Measurements from ENCODE around the gene PRLR. TPM values are rescaled to one million over a fixed set of nuclear protein-coding genes. Genes with fewer than 3 reads are reported as not detected.

Gene PRLR
- total RNA-seq, 1 experiment from 2014 or later, result 2.5 TPM

GRCh38 chr5:35091704-35092103 is 138.6 kb downstream of the PRLR start:
- Histone ChIP-seq H3K79me1 (ENCODE audit: insufficient read depth, low read depth, low read length, poor library complexity, severe bottlenecking) (no peaks in the 10 kb centered on the region), H3K27me3 (ENCODE audit: insufficient read depth, low read length) (no peaks in the 10 kb centered on the region), H3K23ac (ENCODE audit: insufficient read length, low read depth, low read length) (no peak overlapping the region), H2BK12ac (ENCODE audit: insufficient read length, low read depth, low read length) (no peak overlapping the region), H2BK20ac (ENCODE audit: low read depth, low read length, poor library complexity, severe bottlenecking) (no peak overlapping the region), H3K9ac (ENCODE audit: extremely low read depth, insufficient read length, low read length) (no peak overlapping the region), H4K91ac (ENCODE audit: insufficient read length, low read depth, low read length) (no peak overlapping the region), H3K9me3 (ENCODE audit: control insufficient read depth, low read depth, low read length) (no peaks in the 10 kb centered on the region), H3K27ac (ENCODE audit: insufficient read length, low read depth, low read length) (no peak overlapping the region), H4K8ac (replicated peaks; ENCODE audit: insufficient read length, low read depth, low read length) (no peak overlapping the region), H2AK5ac (ENCODE audit: insufficient read length, low read length) (no peak overlapping the region), H2BK15ac (ENCODE audit: low read depth, low read length) (no peak overlapping the region), H2BK5ac (ENCODE audit: insufficient read length, low read length) (no peak overlapping the region), H3K4me2 (ENCODE audit: insufficient read depth, insufficient read length, low read length) (no peak overlapping the region), H3K4ac (ENCODE audit: low read depth, low read length) (no peak overlapping the region), H3K18ac (ENCODE audit: insufficient read length, low read depth, low read length) (no peak overlapping the region), H4K5ac (ENCODE audit: insufficient read length, low read depth, low read length) (no peak overlapping the region), H3K23me2 (ENCODE audit: insufficient read length, low read depth, low read length, poor library complexity, severe bottlenecking) (no peaks in the 10 kb centered on the region), H3K14ac (ENCODE audit: insufficient read depth, low read length) (no peak overlapping the region), H4K20me1 (ENCODE audit: control insufficient read depth, insufficient read depth, insufficient read length) (no peaks in the 10 kb centered on the region), H2BK120ac (ENCODE audit: low read depth, low read length, poor library complexity, severe bottlenecking) (no peak overlapping the region), H3K4me1 (ENCODE audit: insufficient read depth, low read length) (no peaks in the 10 kb centered on the region), H3K79me2 (ENCODE audit: insufficient read depth, low read length) (no peaks in the 10 kb centered on the region), H2AFZ (ENCODE audit: low read length) (no peak overlapping the region), H3K56ac (ENCODE audit: insufficient read length, low read depth, low read length) (no peak overlapping the region), H3T11ph (ENCODE audit: low read length) (no peak overlapping the region)
- Mint-ChIP-seq H3K36me3 (ENCODE audit: insufficient read depth in 1 of 3, low read depth in 3 of 3) (peaks cover 0 to 2% (median 0%) of the 10 kb centered on the region in 3 experiments; a peak in 1 of 7 replicates), H3K27ac (no peak overlapping the region), H3K27me3 (ENCODE audit: low read depth) (no peaks in the 10 kb centered on the region; the same call in none of the 2 replicates), H3K4me3 (no peak overlapping the region), H3K9me3 (peaks cover 0 to 3% of the 10 kb centered on the region in 2 experiments; a peak in 2 of 5 replicates), H3K4me1 (peaks cover 18 to 20% of the 10 kb centered on the region in 2 experiments)
- no peak for DNase-seq
- no CpG with 5 or more reads among the region's 5 CpGs for WGBS (ENCODE audit: extremely low coverage, insufficient read length, low lambda C conversion rate)
- TF ChIP-seq CTCF (conservative IDR thresholded peaks at IDR 0.05), result no peak
